Stimulated activated CD8-positive, alpha-beta memory T cell treated with anti-CD3 and anti-CD28 coated beads, Interleukin-4, amount 100 ng/mL, for 48 hours (primary cell): Measurements from ENCODE around the gene SLC47A1.

Experiments used
- DNase-seq: peaks from one replicate; pipeline ENCODE4 v3.0.0-alpha.2; 2020

SLC47A1 gene

GRCh38 chr17:19614900-19615299, 81.2 kb downstream of the SLC47A1 start:
- no peak for DNase-seq

DNA sequence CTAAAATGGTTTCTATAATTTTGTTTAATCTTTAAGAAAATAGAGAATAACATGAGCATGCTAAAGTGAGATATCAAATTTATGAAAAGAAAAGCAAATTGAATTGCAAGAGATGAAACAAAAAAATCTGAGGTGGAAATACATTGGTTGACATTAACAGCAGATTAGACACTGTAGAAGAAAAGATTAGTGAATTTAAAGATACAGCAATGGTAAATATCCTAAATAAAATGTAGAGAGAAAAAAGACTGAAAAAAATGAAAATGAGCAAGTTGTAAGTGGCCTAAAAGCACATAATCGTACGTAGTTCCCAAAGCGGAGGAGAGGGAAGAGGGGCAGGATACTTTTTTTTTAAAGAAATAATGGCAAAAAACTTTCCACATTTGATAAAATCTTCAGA, 84.4 kb downstream of the SLC47A1 start:
- no peak for DNase-seq

GRCh38 chr17:19619705-19620325, 86.2 kb downstream of the SLC47A1 start:
- no peak for DNase-seq

GRCh38 chr17:19621697-19622096, 88.0 kb downstream of the SLC47A1 start:
- DNase-seq: no peak

GRCh38 chr17:19626079-19626478, 92.4 kb downstream of the SLC47A1 start:
- DNase-seq: no peak
